ENCODE results near the gene MYO19.
"Not testable (repeated sequence)": the region's sequence is repeated elsewhere in the genome, so short reads cannot be mapped to it uniquely, and the experiment has no call there.

Gene MYO19

GRCh38 chr17:36496018-36496789 is 38.5 kb downstream of the MYO19 start:
- H3K9ac ChIP-seq (ENCODE audit: low read depth, low read length), result no peak overlapping the region
- H3K4me3 ChIP-seq (ENCODE audit: low read length), result no peak overlapping the region
- H3K27me3 ChIP-seq (ENCODE audit: control insufficient read depth, insufficient read depth, low read length), result no peaks in the 10 kb centered on the region
- no peaks in the 10 kb centered on the region for H3K9me3 ChIP-seq (replicated peaks; ENCODE audit: low read length)
- no peak overlapping the region for H3K4me2 ChIP-seq (ENCODE audit: low read length)
- H3K4me1 ChIP-seq (ENCODE audit: control insufficient read depth, insufficient read depth, low read length), result peaks cover 5% of the 10 kb centered on the region
- peaks cover 74% of the 10 kb centered on the region for H3K36me3 ChIP-seq (ENCODE audit: insufficient read depth, low read length)

- H3K36me3 ChIP-seq (ENCODE audit: insufficient read depth, low read length), result peaks cover 65% of the 10 kb centered on the region
- H3K4me2 ChIP-seq (ENCODE audit: low read length), result no peak overlapping the region
- H3K4me3 ChIP-seq (ENCODE audit: low read length), result no peak overlapping the region
- H3K9ac ChIP-seq (ENCODE audit: low read depth, low read length), result no peak overlapping the region
- H3K27me3 ChIP-seq (ENCODE audit: control insufficient read depth, insufficient read depth, low read length), result no peaks in the 10 kb centered on the region
- H3K9me3 ChIP-seq (replicated peaks; ENCODE audit: low read length), result no peaks in the 10 kb centered on the region
- peaks cover 5% of the 10 kb centered on the region for H3K4me1 ChIP-seq (ENCODE audit: control insufficient read depth, insufficient read depth, low read length)
Observed at GRCh38 chr17:36495076-36495578, 39.5 kb downstream of the MYO19 start.

- H3K9me3 ChIP-seq (replicated peaks; ENCODE audit: low read length), result no peaks in the 10 kb centered on the region
- no peak overlapping the region for H3K9ac ChIP-seq (ENCODE audit: low read depth, low read length)
- H3K36me3 ChIP-seq (ENCODE audit: insufficient read depth, low read length), result peaks cover 65% of the 10 kb centered on the region
- H3K4me1 ChIP-seq (ENCODE audit: control insufficient read depth, insufficient read depth, low read length), result peaks cover 5% of the 10 kb centered on the region
- no peaks in the 10 kb centered on the region for H3K27me3 ChIP-seq (ENCODE audit: control insufficient read depth, insufficient read depth, low read length)
- no peak overlapping the region for H3K4me3 ChIP-seq (ENCODE audit: low read length)
- no peak overlapping the region for H3K4me2 ChIP-seq (ENCODE audit: low read length)
Observed at GRCh38 chr17:36494674-36495073, 40.0 kb downstream of the MYO19 start.

GRCh38 chr17:36493956-36494355 is 40.7 kb downstream of the MYO19 start:
- Histone ChIP-seq H3K4me1 (ENCODE audit: control insufficient read depth, insufficient read depth, low read length) (peaks cover 5% of the 10 kb centered on the region), H3K9ac (ENCODE audit: low read depth, low read length) (no peak overlapping the region), H3K27me3 (ENCODE audit: control insufficient read depth, insufficient read depth, low read length) (no peaks in the 10 kb centered on the region), H3K4me3 (ENCODE audit: low read length) (no peak overlapping the region), H3K4me2 (ENCODE audit: low read length) (no peak overlapping the region), H3K36me3 (ENCODE audit: insufficient read depth, low read length) (peaks cover 63% of the 10 kb centered on the region), H3K9me3 (replicated peaks; ENCODE audit: low read length) (no peaks in the 10 kb centered on the region)

- no peaks in the 10 kb centered on the region for H3K9me3 ChIP-seq (replicated peaks; ENCODE audit: low read length)
- no peaks in the 10 kb centered on the region for H3K36me3 ChIP-seq (ENCODE audit: insufficient read depth, low read length)
- H3K4me2 ChIP-seq (ENCODE audit: low read length), result peak within 1 kb of the TSS; percentile 88
- peak within 1 kb of the TSS; percentile 89 for H3K4me3 ChIP-seq (ENCODE audit: low read length)
- H3K9ac ChIP-seq (ENCODE audit: low read depth, low read length), result peak within 1 kb of the TSS; percentile 78
- peaks cover 17% of the 10 kb centered on the region for H3K4me1 ChIP-seq (ENCODE audit: control insufficient read depth, insufficient read depth, low read length)
- peaks cover 10% of the 10 kb centered on the region for H3K27me3 ChIP-seq (ENCODE audit: control insufficient read depth, insufficient read depth, low read length)
Observed at GRCh38 chr17:36486204-36487194, 48.2 kb downstream of the MYO19 start, which contains the start of gene ZNHIT3. Gene ZNHIT3, plus strand, starts transcription at chr17:36486681. Its CDS starts 19 bp downstream, at chr17:36486700.

- Histone ChIP-seq H3K36me3 (ENCODE audit: insufficient read depth, low read length) (no peaks in the 10 kb centered on the region), H3K4me1 (ENCODE audit: control insufficient read depth, insufficient read depth, low read length) (peaks cover 17% of the 10 kb centered on the region), H3K27me3 (ENCODE audit: control insufficient read depth, insufficient read depth, low read length) (peaks cover 12% of the 10 kb centered on the region), H3K9me3 (replicated peaks; ENCODE audit: low read length) (no peaks in the 10 kb centered on the region), H3K4me2 (ENCODE audit: low read length) (peak overlapping the region; percentile 88), H3K4me3 (ENCODE audit: low read length) (peak overlapping the region; percentile 89), H3K9ac (ENCODE audit: low read depth, low read length) (peak overlapping the region; percentile 78)
Observed at GRCh38 chr17:36485805-36486203, 48.9 kb downstream of the MYO19 start.

- Histone ChIP-seq H3K9ac (ENCODE audit: low read depth, low read length) (no peak overlapping the region), H3K36me3 (ENCODE audit: insufficient read depth, low read length) (no peaks in the 10 kb centered on the region), H3K4me2 (ENCODE audit: low read length) (no peak overlapping the region), H3K4me1 (ENCODE audit: control insufficient read depth, insufficient read depth, low read length) (peaks cover 17% of the 10 kb centered on the region), H3K4me3 (ENCODE audit: low read length) (no peak overlapping the region), H3K27me3 (ENCODE audit: control insufficient read depth, insufficient read depth, low read length) (peaks cover 14% of the 10 kb centered on the region), H3K9me3 (replicated peaks; ENCODE audit: low read length) (no peaks in the 10 kb centered on the region)
Observed at GRCh38 chr17:36485027-36485426, 49.6 kb downstream of the MYO19 start.

- Histone ChIP-seq H3K4me1 (ENCODE audit: control insufficient read depth, insufficient read depth, low read length) (peaks cover 17% of the 10 kb centered on the region), H3K27me3 (ENCODE audit: control insufficient read depth, insufficient read depth, low read length) (peaks cover 16% of the 10 kb centered on the region)
- not testable (repeated sequence) for H3K4me2 ChIP-seq (ENCODE audit: low read length); H3K36me3 ChIP-seq (ENCODE audit: insufficient read depth, low read length); H3K9ac ChIP-seq (ENCODE audit: low read depth, low read length); H3K9me3 ChIP-seq (replicated peaks; ENCODE audit: low read length); H3K4me3 ChIP-seq (ENCODE audit: low read length)
Observed at GRCh38 chr17:36484021-36484420, 50.6 kb downstream of the MYO19 start.

- Histone ChIP-seq H3K4me3 (ENCODE audit: low read length) (peak overlapping the region; percentile 63), H3K9me3 (replicated peaks; ENCODE audit: low read length) (no peaks in the 10 kb centered on the region), H3K9ac (ENCODE audit: low read depth, low read length) (no peak overlapping the region), H3K27me3 (ENCODE audit: control insufficient read depth, insufficient read depth, low read length) (peaks cover 16% of the 10 kb centered on the region), H3K4me2 (ENCODE audit: low read length) (peak overlapping the region; percentile 84), H3K36me3 (ENCODE audit: insufficient read depth, low read length) (no peaks in the 10 kb centered on the region), H3K4me1 (ENCODE audit: control insufficient read depth, insufficient read depth, low read length) (peaks cover 16% of the 10 kb centered on the region)
Observed at GRCh38 chr17:36482611-36483504, 51.8 kb downstream of the MYO19 start.

GRCh38 chr17:36481829-36482228 is 52.8 kb downstream of the MYO19 start:
- Histone ChIP-seq H3K4me2 (ENCODE audit: low read length) (no peak overlapping the region), H3K4me1 (ENCODE audit: control insufficient read depth, insufficient read depth, low read length) (peaks cover 14% of the 10 kb centered on the region), H3K9ac (ENCODE audit: low read depth, low read length) (no peak overlapping the region), H3K4me3 (ENCODE audit: low read length) (no peak overlapping the region), H3K27me3 (ENCODE audit: control insufficient read depth, insufficient read depth, low read length) (peaks cover 23% of the 10 kb centered on the region), H3K36me3 (ENCODE audit: insufficient read depth, low read length) (no peaks in the 10 kb centered on the region), H3K9me3 (replicated peaks; ENCODE audit: low read length) (no peaks in the 10 kb centered on the region)

All from skeletal muscle satellite cell (primary cell).